Measurements from ENCODE around the gene ILRUN.
"Not testable (repeated sequence)": the region's sequence is repeated elsewhere in the genome, so short reads cannot be mapped to it uniquely, and the experiment has no call there.

The ILRUN gene

DNA sequence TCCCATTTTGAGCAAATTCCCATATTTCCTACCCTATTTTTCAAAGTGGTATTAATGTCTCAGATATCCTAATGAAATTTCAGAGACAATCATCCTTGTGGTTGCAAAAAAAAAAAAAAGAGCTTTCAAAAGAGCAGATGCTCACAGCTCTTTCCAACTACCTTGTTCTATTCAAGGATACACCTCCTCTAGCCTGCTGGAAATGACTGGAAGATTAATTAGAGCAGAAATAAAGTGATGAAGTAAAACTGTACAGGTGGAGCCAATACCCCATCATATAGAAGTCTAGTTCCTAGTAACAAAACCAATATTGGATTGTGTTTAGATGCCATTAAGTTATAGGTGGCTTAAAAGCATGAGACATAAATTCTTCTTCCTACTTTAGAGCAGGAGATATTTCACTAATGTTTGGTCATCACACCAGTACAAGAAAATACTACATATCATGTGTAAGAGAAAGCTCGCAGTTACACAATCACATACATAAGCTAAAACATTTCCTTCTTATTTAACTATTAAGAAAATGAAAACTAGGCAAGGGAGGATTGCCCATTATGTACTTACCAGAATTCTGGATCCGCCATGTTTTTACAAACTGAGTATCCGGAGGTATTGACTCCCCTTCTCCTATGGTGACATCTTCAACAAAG lies 42.4 kb downstream of the ILRUN start:
- no peak for TF ChIP-seq HDGF (IDR thresholded peaks at IDR 0.05; ENCODE audit: borderline replicate concordance)
- no peak for TF ChIP-seq CTBP1 (IDR thresholded peaks at IDR 0.05; ENCODE audit: borderline replicate concordance)
- TF ChIP-seq SUZ12 (IDR thresholded peaks at IDR 0.05), result no peak
- TF ChIP-seq NFRKB (IDR thresholded peaks at IDR 0.05), result no peak
- no peak for TF ChIP-seq ELF4 (IDR thresholded peaks at IDR 0.05)
- TF ChIP-seq FOXA1 (IDR thresholded peaks at IDR 0.05), result no peak
- TF ChIP-seq LEF1 (IDR thresholded peaks at IDR 0.05; ENCODE audit: borderline replicate concordance), result no peak
- TF ChIP-seq, protein P1, sequence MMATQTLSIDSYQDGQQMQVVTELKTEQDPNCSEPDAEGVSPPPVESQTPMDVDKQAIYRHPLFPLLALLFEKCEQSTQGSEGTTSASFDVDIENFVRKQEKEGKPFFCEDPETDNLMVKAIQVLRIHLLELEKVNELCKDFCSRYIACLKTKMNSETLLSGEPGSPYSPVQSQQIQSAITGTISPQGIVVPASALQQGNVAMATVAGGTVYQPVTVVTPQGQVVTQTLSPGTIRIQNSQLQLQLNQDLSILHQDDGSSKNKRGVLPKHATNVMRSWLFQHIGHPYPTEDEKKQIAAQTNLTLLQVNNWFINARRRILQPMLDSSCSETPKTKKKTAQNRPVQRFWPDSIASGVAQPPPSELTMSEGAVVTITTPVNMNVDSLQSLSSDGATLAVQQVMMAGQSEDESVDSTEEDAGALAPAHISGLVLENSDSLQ (IDR thresholded peaks at IDR 0.05), result no peak
- TF ChIP-seq TARDBP (IDR thresholded peaks at IDR 0.05), result no peak
- TF ChIP-seq ZNF384 (IDR thresholded peaks at IDR 0.05), result no peak
- TF ChIP-seq FOXM1 (IDR thresholded peaks at IDR 0.05; ENCODE audit: borderline replicate concordance), result no peak
- TF ChIP-seq L3MBTL2 (conservative IDR thresholded peaks at IDR 0.05), result no peak
- POLR2A ChIA-PET, result no interaction called here
- DNase-seq (ENCODE audit: extremely low spot score), result no peak
- CTCF ChIA-PET, result no interaction called here

DNA sequence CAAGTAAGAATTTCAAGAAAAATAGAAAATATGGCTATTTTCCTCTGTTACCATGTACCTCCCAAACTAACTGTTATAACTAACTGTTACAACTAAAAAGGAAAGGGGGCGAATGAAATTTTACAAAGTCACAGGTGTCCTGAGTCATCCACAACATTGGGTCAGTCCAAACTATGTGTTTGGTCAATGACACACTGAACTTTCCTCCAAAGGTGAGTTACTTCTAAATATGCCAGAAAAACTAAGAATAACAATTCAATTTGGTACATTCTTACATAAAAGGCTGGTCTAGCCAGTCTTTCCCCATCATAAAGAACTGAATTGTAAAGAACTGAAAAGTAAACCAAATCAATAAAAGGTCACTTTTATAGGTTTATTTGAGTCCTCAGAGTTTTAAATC lies 44.3 kb downstream of the ILRUN start:
- no peak for TF ChIP-seq BHLHE40 (IDR thresholded peaks at IDR 0.05; ENCODE audit: borderline replicate concordance)
- TF ChIP-seq FOXA1 (IDR thresholded peaks at IDR 0.05), result no peak
- TF ChIP-seq SP1 (IDR thresholded peaks at IDR 0.05), result no peak
- TF ChIP-seq NFRKB (IDR thresholded peaks at IDR 0.05), result no peak
- no peak for TF ChIP-seq TARDBP (IDR thresholded peaks at IDR 0.05)
- TF ChIP-seq L3MBTL2 (conservative IDR thresholded peaks at IDR 0.05), result no peak
- TF ChIP-seq HDGF (IDR thresholded peaks at IDR 0.05; ENCODE audit: borderline replicate concordance), result no peak
- no peak for TF ChIP-seq LEF1 (IDR thresholded peaks at IDR 0.05; ENCODE audit: borderline replicate concordance)
- TF ChIP-seq FOXM1 (IDR thresholded peaks at IDR 0.05; ENCODE audit: borderline replicate concordance), result no peak
- TF ChIP-seq ELF4 (IDR thresholded peaks at IDR 0.05), result no peak
- TF ChIP-seq SUZ12 (IDR thresholded peaks at IDR 0.05), result no peak
- no peak for TF ChIP-seq CTBP1 (IDR thresholded peaks at IDR 0.05; ENCODE audit: borderline replicate concordance)
- TF ChIP-seq, protein P1 (IDR thresholded peaks at IDR 0.05), result no peak
- no peak for TF ChIP-seq FOXK2 (IDR thresholded peaks at IDR 0.05)
- no peak for TF ChIP-seq ZNF384 (IDR thresholded peaks at IDR 0.05)
- no peak for DNase-seq (ENCODE audit: extremely low spot score)
- ChIA-PET POLR2A (no interaction called here), CTCF (no interaction called here)

DNA sequence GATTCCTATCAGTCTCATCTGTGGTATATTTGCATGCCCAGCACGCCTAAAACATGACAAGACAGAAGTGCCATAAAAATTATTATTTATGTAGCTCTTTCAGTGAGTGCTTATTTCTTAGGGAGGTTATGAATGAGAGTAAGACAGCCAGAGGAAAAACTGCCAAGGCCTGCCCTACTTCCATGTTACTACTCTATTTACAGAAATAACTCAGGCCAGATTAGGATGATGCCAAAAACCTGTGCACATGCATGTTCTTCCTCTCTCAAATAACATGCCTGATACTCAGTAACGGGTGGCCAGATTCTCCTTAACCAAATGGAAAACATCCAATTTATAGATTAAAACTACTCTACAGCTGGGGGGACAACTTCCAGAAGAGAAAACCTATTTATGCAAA lies 45.7 kb downstream of the ILRUN start:
- no peak for TF ChIP-seq ARNT (IDR thresholded peaks at IDR 0.05)
- no peak for DNase-seq (ENCODE audit: extremely low spot score)
- CTCF ChIA-PET, result interaction anchor here (0.9 kb wide), 1 partner anchor 9 kb away, joined by 5 read pairs; no protein-coding TSS in a partner anchor
- POLR2A ChIA-PET, result no interaction called here

DNA sequence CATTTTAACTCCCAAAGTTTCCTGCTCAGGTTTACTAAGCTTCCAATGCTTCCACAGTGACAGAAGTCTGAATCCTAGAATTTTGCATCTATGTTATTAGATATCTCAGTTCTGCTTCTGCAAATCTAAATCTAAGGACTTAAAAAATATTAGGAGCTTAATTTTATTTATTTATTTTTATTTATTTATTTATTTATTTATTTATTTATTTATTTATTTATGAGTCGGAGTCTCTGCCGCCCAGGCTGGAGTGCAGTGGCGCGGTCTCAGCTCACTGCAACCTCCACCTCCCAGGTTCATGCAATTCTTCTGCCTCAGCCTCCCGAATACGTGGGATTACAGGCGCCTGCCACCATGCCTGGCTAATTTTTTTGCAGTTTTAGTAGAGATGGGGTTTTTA lies 46.3 kb downstream of the ILRUN start:
- POLR2A ChIA-PET, result interaction anchor here (1.1 kb wide), 1 partner anchor 107 kb away, joined by 3 read pairs; the partner anchor contains the start of gene SNRPC
- CTCF ChIA-PET, result interaction anchor here (0.6 to 0.9 kb wide), 2 partner anchors 9 to 272 kb away, joined by 3 to 5 read pairs; no protein-coding TSS in a partner anchor
- not testable (repeated sequence) for DNase-seq (ENCODE audit: extremely low spot score)

DNA sequence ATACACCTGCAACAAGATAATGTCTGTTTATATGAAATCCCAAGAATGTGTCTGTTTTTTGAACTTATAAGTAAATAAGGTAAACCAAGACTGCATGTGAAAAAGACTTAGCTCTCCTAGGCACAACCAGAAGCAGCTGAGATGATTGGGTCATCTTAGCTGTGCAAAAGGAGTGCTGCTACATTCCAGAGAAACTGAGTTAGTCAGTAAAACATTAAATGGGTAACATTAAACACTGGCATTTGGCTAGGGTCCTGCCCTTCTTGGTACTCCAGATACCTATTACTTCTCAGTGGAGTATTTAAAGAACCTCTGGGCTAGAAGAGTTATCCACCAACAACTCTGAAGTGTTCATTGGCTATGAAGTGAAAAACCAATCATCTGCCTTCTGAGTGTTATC lies 47.8 kb downstream of the ILRUN start:
- ChIA-PET CTCF (no interaction called here), POLR2A (no interaction called here)
- TF ChIP-seq NFRKB (IDR thresholded peaks at IDR 0.05) (no peak), HDGF (IDR thresholded peaks at IDR 0.05; ENCODE audit: borderline replicate concordance) (no peak), SUZ12 (IDR thresholded peaks at IDR 0.05) (no peak), ELF4 (IDR thresholded peaks at IDR 0.05) (no peak), FOXM1 (IDR thresholded peaks at IDR 0.05; ENCODE audit: borderline replicate concordance) (no peak), TARDBP (IDR thresholded peaks at IDR 0.05) (no peak), FOXA1 (IDR thresholded peaks at IDR 0.05) (no peak), LEF1 (IDR thresholded peaks at IDR 0.05; ENCODE audit: borderline replicate concordance) (no peak), CTBP1 (IDR thresholded peaks at IDR 0.05; ENCODE audit: borderline replicate concordance) (no peak), BHLHE40 (IDR thresholded peaks at IDR 0.05; ENCODE audit: borderline replicate concordance) (no peak)
- no peak for DNase-seq (ENCODE audit: extremely low spot score)
